Keratinocyte (primary cell): ENCODE results near the gene NEBL. TPM values are rescaled to one million over a fixed set of nuclear protein-coding genes. Genes with fewer than 3 reads are reported as not detected.

Experiments
- DNase-seq: peaks from one replicate; pipeline ENCODE4 v3.0.0-alpha.2; 2011; ENCODE audit warnings: low read depth, missing footprints, low spot score
- FAIRE-seq: peaks from 2 replicates; lab custom pipeline; 2011; peaks lifted over from hg19 to GRCh38; lab: Jason Lieb, UNC
- H2AFZ ChIP-seq: 2 replicates; pipeline ENCODE4 v1.6.0; 2012; ENCODE audit warnings: low read length, control low read depth, inconsistent platforms; ENCODE audit not compliant: control insufficient read depth
- H3K27ac ChIP-seq: 2 replicates; pipeline ENCODE4 v1.5.1; 2011; ENCODE audit warnings: low read length; ENCODE audit not compliant: control insufficient read depth, insufficient read depth
- H3K27me3 ChIP-seq: 3 replicates; pipeline ENCODE4 v1.6.0; 2011; ENCODE audit warnings: low read length; ENCODE audit not compliant: control insufficient read depth, insufficient read depth; ENCODE audit errors: extremely low read depth
- H3K36me3 ChIP-seq, 2 experiments: 2 replicates in 1 of 2; 3 replicates in 1 of 2; pipeline ENCODE4 v1.5.1; 2011; ENCODE audit warnings: low read length in 2 of 2, mild to moderate bottlenecking in 1 of 2; ENCODE audit not compliant: control insufficient read depth in 2 of 2, insufficient read depth in 2 of 2; ENCODE audit errors: extremely low read depth in 1 of 2
- H3K4me1 ChIP-seq: 3 replicates; pipeline ENCODE4 v1.5.1; 2011; ENCODE audit warnings: low read length; ENCODE audit not compliant: control insufficient read depth, insufficient read depth; ENCODE audit errors: extremely low read depth
- H3K4me2 ChIP-seq: 3 replicates; pipeline ENCODE4 v1.6.0; 2011; ENCODE audit warnings: low read depth, low read length; ENCODE audit not compliant: control insufficient read depth, insufficient read depth; ENCODE audit errors: extremely low read depth
- H3K4me3 ChIP-seq, 3 experiments: fragments of 200-600 bp in 1 of 3; sonication (generic) in 1 of 3; 2 replicates in 2 of 3; 3 replicates in 1 of 3; pipeline ENCODE4 v1.5.1; 2011 to 2016; ENCODE audit warnings: low read length in 3 of 3, mild to moderate bottlenecking in 3 of 3, control low read depth in 2 of 3, inconsistent platforms in 1 of 3, low read depth in 1 of 3, mixed read lengths in 1 of 3, mixed run types in 1 of 3, moderate library complexity in 1 of 3; ENCODE audit not compliant: control insufficient read depth in 2 of 3, insufficient read depth in 2 of 3; ENCODE audit errors: extremely low read depth in 1 of 3
- H3K79me2 ChIP-seq: 2 replicates; pipeline ENCODE4 v1.6.0; 2012; ENCODE audit warnings: low read length; ENCODE audit not compliant: control insufficient read depth, insufficient read depth
- H3K9ac ChIP-seq: 3 replicates; pipeline ENCODE4 v1.6.0; 2011; ENCODE audit warnings: low read length; ENCODE audit not compliant: control insufficient read depth, insufficient read depth; ENCODE audit errors: extremely low read depth
- H3K9me1 ChIP-seq: 3 replicates; pipeline ENCODE4 v1.6.0; 2011; ENCODE audit warnings: low read length; ENCODE audit not compliant: control insufficient read depth, insufficient read depth; ENCODE audit errors: extremely low read depth
- H3K9me3 ChIP-seq: 2 replicates; pipeline ENCODE4 v1.5.1; 2012; ENCODE audit warnings: low read depth, low read length; ENCODE audit not compliant: control insufficient read depth
- H4K20me1 ChIP-seq: 3 replicates; pipeline ENCODE4 v1.6.0; 2011; ENCODE audit warnings: low read length; ENCODE audit not compliant: control insufficient read depth, insufficient read depth; ENCODE audit errors: extremely low read depth
- EZH2 ChIP-seq: IDR thresholded peaks from one replicate; pipeline ENCODE4 v1.6.1; 2012; ENCODE audit warnings: inconsistent platforms, mild to moderate bottlenecking, low read length, moderate library complexity
- dilution Hi-C: fragments of 300-500 bp; cut with MboI; formaldehyde crosslinking; loops from one replicate; pipeline ENCODE4 v1.7.0; 2020; ENCODE audit warnings: low sequenced_read_pairs; ENCODE audit not compliant: extremely low pct_ligation_motif_present
- polyA plus RNA-seq, 5 experiments: library from polyadenylated mRNA; depleted of rRNA in 3 of 5; stranded (reverse) in 3 of 5; stranded (forward) in 1 of 5; unstranded in 1 of 5; fragments of >200 nt; gene quantifications; 1 replicate in 1 of 5; 2 replicates in 3 of 5; 3 replicates in 1 of 5; pipeline versions ENCODE4 v1.2.1 to v1.2.3, GENCODE V29; 2011 to 2012; ENCODE audit warnings: missing spikeins in 2 of 5, low read depth in 1 of 5, low replicate concordance in 1 of 5
- small RNA-seq, 3 experiments: library from RNA; depleted of rRNA; stranded (forward); fragments of <200 nt; gene quantifications; one replicate each; pipeline ENCODE3, GENCODE V24; 2012; ENCODE audit warnings: low read depth in 3 of 3, low replicate concordance in 1 of 3; ENCODE audit not compliant: insufficient read length in 3 of 3
- TF ChIP-seq, protein P1 (sequence below), 3 experiments: IDR thresholded peaks in 1 of 3; conservative IDR thresholded peaks in 1 of 3; optimal IDR thresholded peaks in 1 of 3; 2 replicates in 2 of 3; 3 replicates in 1 of 3; pipeline versions ENCODE3 to v1.5.1; 2011; ENCODE audit warnings: low read length in 3 of 3, mild to moderate bottlenecking in 3 of 3, moderate library complexity in 2 of 3, control low read depth in 1 of 3, inconsistent platforms in 1 of 3; ENCODE audit not compliant: insufficient read depth in 2 of 3; ENCODE audit errors: extremely low read depth in 1 of 3

The NEBL gene
- polyA plus RNA-seq, 1 donor (not counting 4 experiments of a cell fraction or from before 2014, with no cell fraction given): 4.5 TPM

DNA sequence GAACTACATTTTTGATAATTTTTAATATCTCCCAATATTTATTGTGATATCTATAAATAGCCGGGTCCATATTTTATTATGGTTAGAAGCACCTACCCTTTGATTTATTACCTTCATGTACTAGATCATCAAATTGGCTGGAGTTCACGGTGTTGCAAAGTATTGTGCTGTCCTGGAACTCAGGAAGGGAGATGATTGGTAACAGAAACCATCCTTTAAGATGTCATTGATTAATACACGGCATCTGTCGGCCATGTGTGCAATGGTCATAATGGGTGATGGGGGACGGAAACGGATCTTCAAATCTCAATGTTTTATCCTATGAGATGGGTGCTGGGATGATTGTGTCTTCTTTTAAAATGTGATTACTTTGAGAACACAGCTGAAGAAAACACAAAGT is 157.0 kb downstream of the NEBL start:
- no peak overlapping the region for H2AFZ ChIP-seq
- no peaks in the 10 kb centered on the region for H3K4me1 ChIP-seq
- no peak overlapping the region for H3K4me3 ChIP-seq
- H3K79me2 ChIP-seq: no peaks in the 10 kb centered on the region
- dilution Hi-C loops: no loop called here
- no peaks in the 10 kb centered on the region for H3K9me3 ChIP-seq
- no peak overlapping the region for H3K4me2 ChIP-seq
- H4K20me1 ChIP-seq: no peaks in the 10 kb centered on the region
- DNase-seq (no peak), FAIRE-seq (no peak)
- H3K27ac ChIP-seq: no peak overlapping the region
- H3K9ac ChIP-seq: no peak overlapping the region
- H3K9me1 ChIP-seq: no peaks in the 10 kb centered on the region
- no peaks in the 10 kb centered on the region for H3K27me3 ChIP-seq
- TF ChIP-seq, protein P1, sequence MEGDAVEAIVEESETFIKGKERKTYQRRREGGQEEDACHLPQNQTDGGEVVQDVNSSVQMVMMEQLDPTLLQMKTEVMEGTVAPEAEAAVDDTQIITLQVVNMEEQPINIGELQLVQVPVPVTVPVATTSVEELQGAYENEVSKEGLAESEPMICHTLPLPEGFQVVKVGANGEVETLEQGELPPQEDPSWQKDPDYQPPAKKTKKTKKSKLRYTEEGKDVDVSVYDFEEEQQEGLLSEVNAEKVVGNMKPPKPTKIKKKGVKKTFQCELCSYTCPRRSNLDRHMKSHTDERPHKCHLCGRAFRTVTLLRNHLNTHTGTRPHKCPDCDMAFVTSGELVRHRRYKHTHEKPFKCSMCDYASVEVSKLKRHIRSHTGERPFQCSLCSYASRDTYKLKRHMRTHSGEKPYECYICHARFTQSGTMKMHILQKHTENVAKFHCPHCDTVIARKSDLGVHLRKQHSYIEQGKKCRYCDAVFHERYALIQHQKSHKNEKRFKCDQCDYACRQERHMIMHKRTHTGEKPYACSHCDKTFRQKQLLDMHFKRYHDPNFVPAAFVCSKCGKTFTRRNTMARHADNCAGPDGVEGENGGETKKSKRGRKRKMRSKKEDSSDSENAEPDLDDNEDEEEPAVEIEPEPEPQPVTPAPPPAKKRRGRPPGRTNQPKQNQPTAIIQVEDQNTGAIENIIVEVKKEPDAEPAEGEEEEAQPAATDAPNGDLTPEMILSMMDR (optimal IDR thresholded peaks at IDR 0.05 in 1 of 3, IDR thresholded peaks at IDR 0.05 in 1 of 3, conservative IDR thresholded peaks at IDR 0.05 in 1 of 3; ENCODE audit: extremely low read depth in 1 of 3, insufficient read depth in 2 of 3, low read length in 3 of 3): no peak
- TF ChIP-seq EZH2: no peak
- H3K36me3 ChIP-seq: no peaks in the 10 kb centered on the region

DNA sequence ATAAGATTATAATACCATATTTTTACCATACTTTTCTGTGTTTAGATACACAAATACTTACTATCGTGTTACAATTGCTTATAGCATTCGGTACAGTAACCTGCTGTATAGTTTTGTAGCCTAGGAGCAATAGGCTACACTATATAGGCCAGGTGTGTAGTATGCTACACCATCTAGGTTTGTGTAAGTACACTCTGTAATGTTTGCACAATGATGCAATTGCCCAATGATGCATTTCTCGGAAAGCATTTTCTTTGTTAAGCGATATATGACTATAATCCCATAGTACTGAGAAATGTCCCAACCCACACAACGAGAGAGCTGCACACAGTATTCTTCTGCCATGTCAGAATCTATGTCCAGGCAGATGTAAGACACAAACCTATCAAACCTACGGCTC is 160.0 kb downstream of the NEBL start:
- DNase-seq: no peak
- TF ChIP-seq, protein P1 (optimal IDR thresholded peaks at IDR 0.05 in 1 of 3, IDR thresholded peaks at IDR 0.05 in 1 of 3, conservative IDR thresholded peaks at IDR 0.05 in 1 of 3; ENCODE audit: extremely low read depth in 1 of 3, insufficient read depth in 2 of 3, low read length in 3 of 3): no peak
- TF ChIP-seq EZH2: no peak
- H3K4me3 ChIP-seq: no peak overlapping the region
- no peak overlapping the region for H2AFZ ChIP-seq
- H4K20me1 ChIP-seq: no peaks in the 10 kb centered on the region
- H3K36me3 ChIP-seq: no peaks in the 10 kb centered on the region
- H3K27me3 ChIP-seq: no peaks in the 10 kb centered on the region
- no peak overlapping the region for H3K9ac ChIP-seq
- H3K79me2 ChIP-seq: no peaks in the 10 kb centered on the region
- FAIRE-seq: no peak
- no peaks in the 10 kb centered on the region for H3K4me1 ChIP-seq
- no peaks in the 10 kb centered on the region for H3K9me3 ChIP-seq
- H3K27ac ChIP-seq: no peak overlapping the region
- no peak overlapping the region for H3K4me2 ChIP-seq
- no peaks in the 10 kb centered on the region for H3K9me1 ChIP-seq
- dilution Hi-C loops: no loop called here

Small RNAs within 50 kb of the gene (small RNA-seq; reads per million reads assigned to genes)
- gene AL157398.1 (0 reads per million in 3 experiments), gene MTND1P21 (0 reads per million in 3 experiments)
